ENCODE measurements around the gene PEX14. TPM values are rescaled to one million over a fixed set of nuclear protein-coding genes. Genes with fewer than 3 reads are reported as not detected.

Gene PEX14
- total RNA-seq, 1 donor from 2014 or later: 27.4 TPM

DNA sequence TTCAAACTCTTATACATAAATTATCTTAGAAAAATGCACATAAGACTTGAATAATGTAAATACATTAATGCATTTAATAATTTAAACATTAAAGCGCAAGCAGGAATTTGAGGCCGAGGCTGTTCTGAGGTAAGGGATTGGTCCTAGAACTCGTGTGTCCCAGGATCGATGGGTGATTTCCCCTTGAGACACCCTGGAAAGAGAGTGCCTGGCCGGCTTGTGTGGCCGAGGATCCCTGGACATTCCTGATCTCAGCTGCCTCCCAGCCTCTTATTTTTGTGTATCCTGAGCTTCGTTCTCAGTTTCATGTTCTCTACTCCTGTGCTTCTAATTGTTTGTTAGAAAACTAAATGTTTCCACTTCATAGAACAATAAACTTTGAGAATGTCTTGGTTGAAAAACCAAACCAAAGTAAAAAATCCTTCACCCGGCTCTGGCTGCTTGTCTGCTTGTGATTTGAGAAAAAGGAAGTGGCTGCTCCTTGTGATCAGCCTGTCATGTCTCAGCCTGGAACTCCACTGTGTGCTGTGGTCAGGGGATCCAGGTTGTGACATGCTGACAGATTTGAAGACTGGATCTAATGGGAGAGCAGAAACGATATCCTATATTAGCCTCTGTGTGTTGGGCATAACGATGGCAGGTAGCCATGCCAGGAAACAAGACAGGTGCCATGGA is 40.7 kb downstream of the PEX14 start:
- Histone ChIP-seq H3K27me3 (ENCODE audit: control insufficient read depth, insufficient read depth, low read length) (no peaks in the 10 kb centered on the region), H3K4me3 (ENCODE audit: low read depth, low read length) (no peak overlapping the region), H3K36me3 (ENCODE audit: control insufficient read depth, insufficient read depth, low read length) (no peaks in the 10 kb centered on the region)
- DNase-seq (ENCODE audit: low read depth): no peak
- no peak for TF ChIP-seq CTCF (IDR thresholded peaks at IDR 0.05; ENCODE audit: insufficient read depth, low read length, poor library complexity, severe bottlenecking)

DNA sequence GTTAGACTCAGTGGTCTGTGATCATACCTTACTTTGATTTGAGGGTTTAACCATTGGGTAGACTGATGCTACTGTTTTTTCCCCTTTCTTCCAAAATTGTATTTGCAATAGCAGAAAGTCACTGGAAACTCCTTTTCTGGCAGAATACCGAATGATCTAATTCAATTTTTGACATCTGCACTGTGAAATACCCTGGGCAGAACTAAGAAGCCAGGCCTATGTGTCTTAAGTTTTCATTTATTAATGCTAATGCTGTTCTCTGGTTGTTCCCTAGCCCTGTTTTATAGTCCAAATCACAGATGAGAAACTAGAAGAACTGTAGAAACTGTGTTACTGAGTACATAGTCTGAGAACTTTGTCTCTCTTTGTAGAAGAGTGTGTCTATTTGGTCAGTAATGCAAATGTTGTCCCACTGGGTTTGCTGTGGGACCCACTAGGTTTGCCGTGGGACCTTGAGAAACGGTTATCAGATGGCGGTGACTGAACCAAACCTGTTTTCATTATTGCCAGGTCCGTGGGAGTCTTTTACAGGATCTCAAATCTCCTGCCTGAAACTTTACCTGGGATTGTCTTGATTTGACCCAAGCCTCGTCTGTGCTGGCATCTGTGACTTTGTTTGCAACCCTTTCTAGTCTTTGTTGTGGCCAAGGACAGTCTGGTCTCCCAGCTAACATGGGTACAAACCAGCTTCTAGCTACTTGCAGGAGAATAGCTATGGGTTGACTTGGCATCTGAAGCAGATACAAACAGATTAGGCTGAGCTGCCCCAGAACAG is 41.4 kb downstream of the PEX14 start:
- no peak for DNase-seq (ENCODE audit: low read depth)
- no peaks in the 10 kb centered on the region for H3K36me3 ChIP-seq (ENCODE audit: control insufficient read depth, insufficient read depth, low read length)
- no peaks in the 10 kb centered on the region for H3K27me3 ChIP-seq (ENCODE audit: control insufficient read depth, insufficient read depth, low read length)
- no peak for TF ChIP-seq CTCF (IDR thresholded peaks at IDR 0.05; ENCODE audit: insufficient read depth, low read length, poor library complexity, severe bottlenecking)
- no peak overlapping the region for H3K4me3 ChIP-seq (ENCODE audit: low read depth, low read length)

DNA sequence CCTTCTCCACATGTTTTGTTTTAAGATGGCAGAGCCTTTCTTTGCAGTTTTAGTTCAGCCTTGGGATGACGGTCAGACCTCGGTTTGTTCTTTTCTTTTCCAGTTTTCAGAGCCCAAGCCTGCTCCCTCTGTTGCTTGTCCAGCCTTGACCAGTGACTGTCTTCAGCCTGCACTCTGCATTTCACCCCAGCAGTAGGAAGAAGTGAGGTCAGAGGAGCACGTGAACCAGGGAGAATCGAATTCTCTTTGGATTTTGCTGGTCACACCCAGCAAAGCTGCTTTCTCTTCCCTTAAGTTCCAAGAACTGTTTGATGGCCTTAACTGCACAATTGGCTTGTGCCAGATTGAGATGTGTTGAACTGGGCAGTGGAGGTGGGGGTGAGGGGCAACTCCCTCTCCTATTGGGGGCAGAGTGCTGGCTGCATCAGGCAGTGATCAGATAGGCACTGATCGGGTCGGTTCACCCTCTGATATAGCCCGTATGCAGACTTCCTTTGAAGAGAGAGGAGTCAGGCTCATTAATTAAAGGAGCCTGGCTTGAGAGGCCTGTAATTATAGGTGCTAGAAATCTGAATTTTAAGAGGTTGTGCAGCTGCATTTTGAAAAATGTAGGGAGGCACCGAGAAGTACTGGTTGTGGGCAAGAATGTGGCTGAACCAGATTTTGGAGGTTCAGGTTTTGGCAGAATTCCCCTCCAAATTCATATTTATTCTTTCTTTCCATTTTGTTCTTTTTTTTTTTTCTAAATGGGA is 42.4 kb downstream of the PEX14 start:
- no peak for DNase-seq (ENCODE audit: low read depth)
- Histone ChIP-seq H3K4me3 (ENCODE audit: low read depth, low read length) (no peak overlapping the region), H3K36me3 (ENCODE audit: control insufficient read depth, insufficient read depth, low read length) (no peaks in the 10 kb centered on the region), H3K27me3 (ENCODE audit: control insufficient read depth, insufficient read depth, low read length) (no peaks in the 10 kb centered on the region)
- TF ChIP-seq CTCF (IDR thresholded peaks at IDR 0.05; ENCODE audit: insufficient read depth, low read length, poor library complexity, severe bottlenecking): no peak

DNA sequence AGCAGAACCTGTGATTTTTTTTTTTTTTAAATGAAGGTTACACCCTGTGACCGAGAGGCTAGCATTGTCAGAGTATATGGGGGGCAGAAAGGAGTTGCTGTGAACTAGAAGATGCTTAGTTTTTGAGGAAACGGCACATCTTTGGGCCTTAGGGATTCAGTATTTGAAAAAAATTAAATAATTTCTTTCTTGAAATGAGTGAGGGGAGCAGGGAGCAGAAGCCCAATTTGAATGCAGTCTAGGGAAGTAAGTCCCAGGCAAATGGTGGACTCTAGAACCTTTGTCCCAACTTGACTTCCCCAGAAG is 42.9 kb downstream of the PEX14 start:
- H3K27me3 ChIP-seq (ENCODE audit: control insufficient read depth, insufficient read depth, low read length): no peaks in the 10 kb centered on the region
- H3K36me3 ChIP-seq (ENCODE audit: control insufficient read depth, insufficient read depth, low read length): no peaks in the 10 kb centered on the region
- TF ChIP-seq CTCF (IDR thresholded peaks at IDR 0.05; ENCODE audit: insufficient read depth, low read length, poor library complexity, severe bottlenecking): no peak
- no peak for DNase-seq (ENCODE audit: low read depth)
- no peak overlapping the region for H3K4me3 ChIP-seq (ENCODE audit: low read depth, low read length)

GRCh38 chr1:10519016-10519417 is 44.3 kb downstream of the PEX14 start:
- DNase-seq (ENCODE audit: low read depth): no peak
- no peaks in the 10 kb centered on the region for H3K27me3 ChIP-seq (ENCODE audit: control insufficient read depth, insufficient read depth, low read length)
- TF ChIP-seq CTCF (IDR thresholded peaks at IDR 0.05; ENCODE audit: insufficient read depth, low read length, poor library complexity, severe bottlenecking): peak; percentile 18
- no peak overlapping the region for H3K4me3 ChIP-seq (ENCODE audit: low read depth, low read length)
- no peaks in the 10 kb centered on the region for H3K36me3 ChIP-seq (ENCODE audit: control insufficient read depth, insufficient read depth, low read length)
